Duodenal mucosa (tissue), 2 donors: ENCODE measurements around the gene AKAP13.

ENCODE experiments used
- H3K27ac ChIP-seq: one replicate; pipeline ENCODE4 v1.7.0; 2013; ENCODE audit warnings: low read depth, low read length
- H3K27me3 ChIP-seq, 2 donors: one replicate each; pipeline ENCODE4 v1.7.0; 2013; ENCODE audit warnings: low read length in 2 of 2, control low read depth in 1 of 2; ENCODE audit not compliant: insufficient read depth in 2 of 2, control insufficient read depth in 1 of 2
- H3K36me3 ChIP-seq, 2 donors: one replicate each; pipeline ENCODE4 v1.7.0; 2013; ENCODE audit warnings: low read length in 2 of 2, control low read depth in 1 of 2; ENCODE audit not compliant: insufficient read depth in 2 of 2, control insufficient read depth in 1 of 2
- H3K4me1 ChIP-seq, 2 donors: one replicate each; pipeline ENCODE4 v1.7.0; 2013; ENCODE audit warnings: low read length in 2 of 2, control low read depth in 1 of 2; ENCODE audit not compliant: insufficient read depth in 2 of 2, control insufficient read depth in 1 of 2
- H3K4me3 ChIP-seq, 2 donors: one replicate each; pipeline ENCODE4 v1.7.0; 2013; ENCODE audit warnings: low read length in 2 of 2, low read depth in 1 of 2
- H3K9ac ChIP-seq, 2 donors: one replicate each; pipeline ENCODE4 v1.7.0; 2013; ENCODE audit warnings: low read length in 2 of 2, low read depth in 1 of 2
- H3K9me3 ChIP-seq, 2 donors: one replicate each; pipeline ENCODE4 v1.7.0; 2013; ENCODE audit warnings: low read length in 2 of 2, control low read depth in 1 of 2; ENCODE audit not compliant: control insufficient read depth in 1 of 2

The AKAP13 gene

DNA sequence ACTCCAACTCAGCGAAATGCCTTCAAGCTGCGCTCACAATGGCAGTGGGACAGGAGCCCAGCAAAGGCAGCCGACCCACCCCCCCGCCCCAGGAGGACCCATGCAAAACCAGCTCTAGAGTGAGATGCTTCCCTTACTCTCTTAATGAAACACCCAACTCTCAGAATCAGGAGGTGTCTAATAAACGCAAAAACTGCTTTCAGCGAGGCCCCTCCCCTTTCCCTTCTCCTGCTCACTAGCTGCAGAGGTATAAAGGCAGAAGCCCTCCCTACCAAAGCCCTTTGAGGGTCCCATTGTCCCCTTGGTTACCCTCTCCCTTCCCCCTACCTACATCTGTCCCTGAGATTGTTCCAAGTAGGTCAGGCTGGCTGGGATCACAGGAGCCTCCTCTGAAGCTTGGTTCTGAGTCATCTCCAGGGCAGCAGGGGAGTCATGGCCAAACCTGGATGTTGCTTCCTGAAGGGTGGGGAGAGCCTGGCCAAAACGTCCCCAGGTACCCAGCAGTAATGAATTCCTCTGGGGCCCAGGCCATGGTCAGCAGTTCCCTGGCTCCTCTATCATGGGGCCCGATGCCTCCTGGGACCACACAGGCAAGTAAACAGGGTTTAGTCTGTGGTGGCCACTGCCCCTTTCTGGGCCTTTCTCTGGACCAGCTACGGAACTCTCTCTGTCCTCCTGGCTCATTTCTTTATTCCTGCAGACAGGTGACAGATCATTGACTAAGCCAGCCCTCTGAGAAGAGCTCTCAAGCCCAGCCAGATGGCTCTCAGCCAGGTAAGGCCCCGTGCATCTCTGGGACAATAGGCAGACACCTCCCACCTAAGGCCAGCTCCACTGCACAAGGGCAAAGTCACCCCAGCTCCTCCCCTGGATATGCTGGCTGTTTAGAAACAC lies 405.7 kb downstream of the AKAP13 start:
- H3K9me3 ChIP-seq: no peaks in the 10 kb centered on the region
- H3K4me1 ChIP-seq: peaks cover 25 to 26% of the 10 kb centered on the region in 2 donors
- H3K36me3 ChIP-seq: no peaks in the 10 kb centered on the region
- peak overlapping the region in 1 of 2 donors; percentile 9 for H3K9ac ChIP-seq
- no peaks in the 10 kb centered on the region for H3K27me3 ChIP-seq
- peak overlapping the region; percentile 41 for H3K27ac ChIP-seq
- H3K4me3 ChIP-seq: no peak overlapping the region

DNA sequence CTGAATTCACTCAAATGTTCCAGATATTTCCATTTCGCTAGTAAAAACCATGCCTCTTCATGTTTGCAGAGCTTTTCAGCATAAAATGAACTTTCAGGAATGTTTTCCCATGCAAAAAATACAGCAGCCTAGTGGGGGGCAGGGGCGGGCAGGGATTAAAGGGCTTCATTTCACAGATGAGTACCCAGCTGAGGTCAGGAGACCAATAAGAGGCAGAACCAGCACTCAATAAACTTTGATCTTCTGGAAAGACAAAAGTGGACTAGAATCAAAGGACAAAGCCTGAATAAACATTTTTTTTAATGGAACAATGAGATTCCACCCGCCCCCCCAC lies 406.3 kb downstream of the AKAP13 start:
- Histone ChIP-seq H3K27ac (no peak overlapping the region), H3K9ac (peak overlapping the region in 1 of 2 donors; percentile 9), H3K4me3 (no peak overlapping the region), H3K9me3 (no peaks in the 10 kb centered on the region), H3K27me3 (no peaks in the 10 kb centered on the region), H3K36me3 (no peaks in the 10 kb centered on the region), H3K4me1 (peaks cover 25 to 26% of the 10 kb centered on the region in 2 donors)

DNA sequence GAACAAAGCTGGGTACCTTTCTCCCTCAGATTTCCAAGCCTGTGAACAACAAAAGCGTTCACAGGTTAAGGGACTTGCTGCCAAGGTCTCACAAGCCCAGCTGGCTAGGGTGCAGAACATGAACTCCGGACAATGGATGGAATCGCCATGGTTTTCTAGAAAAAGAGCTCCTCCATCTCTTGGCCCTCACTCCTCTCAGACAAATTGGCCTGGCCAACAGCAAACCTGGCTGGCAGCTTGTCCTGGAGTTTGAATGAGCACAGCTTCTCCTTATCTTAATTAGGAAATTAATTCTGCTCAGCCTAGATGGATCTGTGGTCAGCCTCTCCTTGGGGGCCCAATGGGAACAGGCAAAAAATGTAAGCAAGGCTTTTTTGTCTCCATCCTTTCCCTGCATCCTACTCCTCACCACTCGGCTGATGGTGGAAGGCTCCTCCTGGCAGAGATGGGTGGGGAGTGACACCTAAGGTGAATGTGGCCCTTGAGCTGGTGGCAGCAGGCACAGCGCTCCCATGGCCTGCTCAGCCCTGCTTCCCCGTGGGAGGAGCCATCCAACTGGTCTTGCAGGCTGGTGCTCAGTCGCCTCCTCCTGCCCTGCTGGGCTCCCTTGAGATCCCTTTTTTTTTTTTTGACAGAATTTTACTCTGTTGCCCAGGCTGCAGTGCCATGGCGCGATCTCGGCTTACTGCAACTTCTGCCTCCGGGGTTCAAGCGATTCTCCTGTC lies 408.5 kb downstream of the AKAP13 start:
- Histone ChIP-seq H3K9ac (no peak overlapping the region), H3K36me3 (no peaks in the 10 kb centered on the region), H3K4me1 (peaks cover 40 to 41% of the 10 kb centered on the region in 2 donors), H3K27me3 (no peaks in the 10 kb centered on the region), H3K9me3 (no peaks in the 10 kb centered on the region), H3K4me3 (no peak overlapping the region), H3K27ac (no peak overlapping the region)

DNA sequence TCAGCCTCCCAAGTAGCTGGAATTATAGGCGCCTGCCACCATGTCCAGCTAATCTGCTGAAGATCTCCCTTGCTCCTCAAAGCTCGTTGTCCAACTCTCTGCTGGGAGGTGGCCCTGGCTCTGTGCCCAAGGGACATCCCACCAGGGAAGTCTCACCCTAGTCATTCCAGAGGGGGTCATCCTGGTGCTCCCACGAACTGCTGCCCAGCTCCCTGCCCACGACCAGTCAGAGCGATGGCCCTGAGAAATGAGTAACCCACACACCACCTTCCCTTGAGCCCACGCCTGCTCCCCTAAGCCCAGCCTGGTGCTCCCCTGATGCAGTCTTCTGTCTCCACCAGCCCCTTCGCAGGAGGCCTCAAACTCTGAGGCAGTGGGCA lies 409.1 kb downstream of the AKAP13 start:
- Histone ChIP-seq H3K27me3 (no peaks in the 10 kb centered on the region), H3K9ac (no peak overlapping the region), H3K27ac (no peak overlapping the region), H3K36me3 (no peaks in the 10 kb centered on the region), H3K9me3 (no peaks in the 10 kb centered on the region), H3K4me1 (peaks cover 40 to 41% of the 10 kb centered on the region in 2 donors), H3K4me3 (no peak overlapping the region)

DNA sequence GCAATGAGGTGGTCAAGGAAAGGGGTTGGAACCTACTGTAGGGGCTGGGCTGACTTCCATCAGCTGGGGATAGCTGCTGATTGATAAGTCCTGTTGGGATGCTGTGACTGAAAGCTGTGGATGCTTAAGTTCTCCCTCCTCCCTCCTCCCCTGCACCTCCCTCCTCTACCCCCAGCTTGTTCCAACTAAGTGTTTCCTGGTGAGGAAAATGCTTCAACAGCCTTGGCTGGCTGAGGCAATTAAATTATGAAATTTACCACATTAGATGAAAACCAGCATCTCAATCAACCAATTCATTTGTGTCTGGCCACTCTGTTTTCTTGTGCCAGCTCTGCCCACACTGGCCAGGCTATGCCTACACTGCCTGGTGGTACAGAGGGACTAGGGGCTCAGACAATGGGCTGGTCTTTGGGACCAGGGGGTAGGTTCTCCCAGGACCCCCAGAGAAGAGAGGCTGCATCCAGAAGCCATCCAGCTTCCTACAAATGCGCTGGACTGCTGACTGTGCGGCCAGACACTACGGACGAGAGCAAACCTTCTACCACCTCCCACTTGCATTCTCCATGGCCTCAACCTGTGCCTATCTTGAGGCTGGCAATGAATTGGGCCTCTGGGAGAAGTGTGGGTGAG lies 411.8 kb downstream of the AKAP13 start:
- H3K36me3 ChIP-seq: no peaks in the 10 kb centered on the region
- no peaks in the 10 kb centered on the region for H3K9me3 ChIP-seq
- peak overlapping the region in 1 of 2 donors; percentile 90 for H3K4me3 ChIP-seq
- peaks cover 36 to 38% of the 10 kb centered on the region in 2 donors for H3K4me1 ChIP-seq
- H3K27me3 ChIP-seq: no peaks in the 10 kb centered on the region
- peak overlapping the region in 1 of 2 donors; percentile 75 for H3K9ac ChIP-seq
- no peak overlapping the region for H3K27ac ChIP-seq

DNA sequence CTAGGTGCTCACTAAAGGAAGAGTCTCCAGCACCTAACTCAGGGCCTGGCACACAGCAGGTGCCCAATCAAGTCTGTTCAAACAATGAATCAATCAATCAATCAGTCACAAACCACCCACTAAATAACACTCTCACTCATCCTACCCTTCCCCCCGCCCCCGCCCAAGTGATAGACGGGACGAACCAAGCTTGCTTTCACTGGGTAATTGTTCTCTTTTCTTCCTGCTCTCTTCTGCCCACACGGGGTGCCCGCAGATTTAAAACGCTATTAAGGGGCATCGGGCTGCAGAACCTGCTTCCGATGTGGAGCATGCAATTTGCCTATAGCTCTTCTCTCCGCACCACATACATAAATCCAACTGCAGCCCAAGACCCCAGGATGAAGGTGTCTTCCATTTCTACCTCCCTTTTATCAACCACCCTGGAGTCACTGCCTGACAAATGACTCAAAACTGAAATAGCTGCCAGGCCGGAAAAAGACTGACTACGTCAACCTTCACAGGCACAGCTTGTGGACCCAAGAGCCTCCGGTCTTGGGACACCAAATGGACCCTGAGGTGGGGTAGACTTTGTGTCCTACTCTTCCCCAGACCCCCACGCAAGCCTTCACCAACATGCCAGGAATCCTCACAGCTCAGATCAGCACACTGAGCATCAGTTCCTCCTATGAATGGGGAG lies 412.6 kb downstream of the AKAP13 start:
- H3K4me3 ChIP-seq: peak overlapping the region; percentile 78 to 90
- H3K9ac ChIP-seq: peak overlapping the region; percentile 75 to 88
- no peaks in the 10 kb centered on the region for H3K27me3 ChIP-seq
- no peaks in the 10 kb centered on the region for H3K9me3 ChIP-seq
- H3K27ac ChIP-seq: no peak overlapping the region
- H3K4me1 ChIP-seq: peaks cover 36 to 38% of the 10 kb centered on the region in 2 donors
- no peaks in the 10 kb centered on the region for H3K36me3 ChIP-seq

DNA sequence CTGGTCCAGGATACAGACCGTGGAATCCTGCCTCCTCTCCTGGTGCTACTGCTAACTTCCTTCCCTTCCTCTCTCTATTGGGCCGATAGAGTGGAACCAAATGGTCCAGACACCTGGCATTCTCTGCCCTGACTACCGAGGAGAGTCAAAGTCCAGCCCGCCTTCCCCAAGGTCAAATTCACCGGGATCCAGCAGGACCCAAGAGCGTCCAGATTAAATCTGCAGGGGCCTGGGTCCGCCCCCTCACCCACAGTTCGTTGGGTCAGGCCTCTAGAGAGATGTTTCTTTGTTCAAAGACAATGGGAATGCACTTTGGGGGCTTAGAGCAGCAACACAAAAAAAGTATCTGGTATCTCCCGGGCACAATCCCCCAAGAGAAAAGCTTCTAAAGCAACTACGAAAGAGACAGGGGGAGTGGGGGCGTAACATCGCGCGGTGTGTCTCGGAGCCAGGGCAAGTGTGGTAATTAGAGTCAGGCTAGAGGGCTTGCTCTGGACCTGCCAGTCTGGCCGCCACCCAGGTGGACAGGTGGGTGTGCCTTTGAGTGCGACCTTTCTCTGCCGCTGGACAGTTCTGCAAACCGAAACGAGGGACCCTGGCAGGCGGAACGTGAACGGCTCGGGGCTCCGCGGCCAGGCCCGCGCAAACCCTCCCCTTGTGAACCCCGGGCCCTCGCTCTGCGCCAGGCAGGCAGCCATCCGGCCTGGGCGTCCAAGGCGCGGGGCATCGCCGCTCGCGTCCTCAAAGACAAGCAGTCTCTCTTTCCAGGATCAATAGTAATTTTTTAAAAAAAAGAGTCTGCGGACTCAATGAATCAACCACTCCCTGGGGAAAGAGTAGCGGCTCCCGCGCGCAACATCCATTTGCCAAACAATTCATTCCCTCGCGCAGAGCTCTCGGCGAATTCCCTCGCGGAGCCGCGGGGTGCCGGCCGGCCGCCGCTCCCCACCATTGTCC lies 413.5 kb downstream of the AKAP13 start:
- Histone ChIP-seq H3K4me1 (peaks cover 33 to 35% of the 10 kb centered on the region in 2 donors), H3K4me3 (peak overlapping the region; percentile 78 to 90), H3K9ac (peak overlapping the region; percentile 75 to 88), H3K27ac (peak overlapping the region; percentile 84), H3K27me3 (no peaks in the 10 kb centered on the region), H3K36me3 (no peaks in the 10 kb centered on the region), H3K9me3 (no peaks in the 10 kb centered on the region)

DNA sequence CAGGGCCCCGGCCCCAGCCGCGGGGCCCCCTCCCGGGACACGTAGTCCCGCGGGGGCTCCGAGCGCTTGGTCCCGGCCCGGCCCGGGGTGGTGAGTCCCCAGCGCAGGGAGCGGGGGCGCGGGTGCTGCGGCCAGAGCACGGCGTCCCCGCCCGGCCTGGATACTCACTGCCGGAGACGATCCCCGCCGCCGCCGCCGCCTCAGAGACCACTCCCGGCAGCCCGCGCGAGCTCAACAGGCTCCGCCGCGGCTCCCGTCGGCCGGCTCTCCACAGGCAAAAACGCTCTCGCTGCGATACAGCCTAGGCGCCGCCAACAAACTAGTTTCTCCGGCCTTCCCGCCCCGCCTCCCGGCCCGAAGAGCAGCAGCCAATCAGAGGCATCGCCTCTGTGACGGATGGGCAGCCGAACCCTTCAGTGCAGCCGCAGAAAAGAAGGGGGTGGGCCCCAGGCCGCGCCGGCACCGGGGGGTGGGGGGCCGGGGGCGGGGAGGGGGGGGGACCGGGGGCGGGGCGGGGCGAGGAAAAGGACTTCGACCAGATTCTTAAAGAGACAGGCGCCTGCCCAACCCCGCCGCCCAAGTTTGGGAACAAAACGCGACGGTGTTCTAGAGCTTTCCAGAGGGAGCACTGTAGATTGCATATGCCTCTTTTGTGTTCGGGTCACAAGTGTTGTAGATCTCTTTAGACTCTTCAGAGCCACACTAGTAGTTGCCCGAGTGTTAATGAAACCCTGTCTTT lies 414.4 kb downstream of the AKAP13 start, which contains the start of gene KLHL25:
Gene KLHL25 (minus strand): TSS at position 328 of the 739 bp plus-strand sequence. CDS start 25,115 bp downstream, outside the sequence.
- Histone ChIP-seq H3K9me3 (no peaks in the 10 kb centered on the region), H3K36me3 (no peaks in the 10 kb centered on the region), H3K4me3 (peak within 1 kb of the TSS; percentile 78 to 90)

More for the DNA sequence above, 414.4 kb downstream of the AKAP13 start, which contains the start of gene KLHL25:
- peaks cover 26 to 28% of the 10 kb centered on the region in 2 donors for H3K4me1 ChIP-seq
- peak within 1 kb of the TSS; percentile 84 for H3K27ac ChIP-seq
- no peaks in the 10 kb centered on the region for H3K27me3 ChIP-seq
- H3K9ac ChIP-seq: peak within 1 kb of the TSS; percentile 85 to 88
